Esophagus squamous epithelium (tissue), 4 donors: Measurements from ENCODE around the gene ADGRL1.
"Not testable (repeated sequence)": the region's sequence is repeated elsewhere in the genome, so short reads cannot be mapped to it uniquely, and the experiment has no call there.

Experiments used
- CTCF ChIP-seq, 6 experiments: fragments of 450-650 bp in 4 of 6; fragments of 200-600 bp in 2 of 6; sonication (generic) in 2 of 6; IDR thresholded peaks; one replicate each; pipeline ENCODE4 v1.5.1; 2016 to 2019; ENCODE audit warnings: antibody characterized with exemption in 6 of 6, mild to moderate bottlenecking in 4 of 6, moderate library complexity in 4 of 6
- POLR2A ChIP-seq, 4 donors: fragments of 450-650 bp; IDR thresholded peaks; one replicate each; pipeline ENCODE4 v1.6.1; 2017; ENCODE audit warnings: antibody characterized with exemption in 4 of 4, mild to moderate bottlenecking in 4 of 4, moderate library complexity in 3 of 4

GRCh38 chr19:14243718-14244117, 37.7 kb upstream of the ADGRL1 start:
- not testable (repeated sequence) for TF ChIP-seq CTCF, POLR2A (IDR thresholded peaks at IDR 0.05)
